Breast epithelium (tissue), 4 donors: ENCODE data around the gene SYTL3. TPM values are rescaled to one million over a fixed set of nuclear protein-coding genes. Genes with fewer than 3 reads are reported as not detected.

Source experiments
- DNase-seq, 2 donors: peaks; one replicate each; pipeline ENCODE4 v3.0.0-alpha.2; 2019; ENCODE audit warnings: low spot score in 2 of 2
- H3K27ac ChIP-seq, 2 donors: fragments of 200-600 bp; sonication (generic) in 1 of 2; one replicate each; pipeline ENCODE4 v1.5.1; 2016 to 2019; ENCODE audit warnings: mild to moderate bottlenecking in 1 of 2
- H3K27me3 ChIP-seq, 2 donors: fragments of 200-600 bp; sonication (generic) in 1 of 2; one replicate each; pipeline versions ENCODE4 v1.5.1 to v1.6.0; 2017 to 2019; ENCODE audit warnings: control low read depth in 1 of 2, mild to moderate bottlenecking in 1 of 2
- H3K36me3 ChIP-seq: fragments of 200-600 bp; one replicate; pipeline ENCODE4 v1.5.1; 2019
- H3K4me1 ChIP-seq, 2 donors: fragments of 200-600 bp; sonication (generic); one replicate each; pipeline ENCODE4 v1.5.1; 2016 to 2019; ENCODE audit warnings: control low read depth in 1 of 2
- H3K4me3 ChIP-seq, 3 donors: fragments of 200-600 bp; sonication (generic); 1 replicate in 2 of 3; 2 replicates in 1 of 3; pipeline ENCODE4 v1.5.1; 2016 to 2019; ENCODE audit warnings: mild to moderate bottlenecking in 3 of 3, moderate library complexity in 2 of 3
- H3K9me3 ChIP-seq, 2 donors: fragments of 200-600 bp; sonication (generic) in 1 of 2; one replicate each; pipeline ENCODE4 v1.5.1; 2016 to 2019; ENCODE audit warnings: control low read depth in 1 of 2
- CTCF ChIP-seq, 3 donors: fragments of 450-650 bp; IDR thresholded peaks; one replicate each; pipeline ENCODE4 v1.5.1; 2016 to 2017; ENCODE audit warnings: antibody characterized with exemption in 3 of 3, mild to moderate bottlenecking in 3 of 3, moderate library complexity in 3 of 3
- POLR2A ChIP-seq: fragments of 450-650 bp; IDR thresholded peaks from one replicate; pipeline ENCODE4 v1.6.1; 2016; ENCODE audit warnings: antibody characterized with exemption, mild to moderate bottlenecking, moderate library complexity
- POLR2AphosphoS5 ChIP-seq, 3 donors: sonication (generic); formaldehyde crosslinking; IDR thresholded peaks; one replicate each; pipeline ENCODE4 v1.6.1; 2017; ENCODE audit warnings: antibody characterized with exemption in 3 of 3
- intact Hi-C: fragments of 100-400 bp; cut with DNase I; formaldehyde crosslinking; loops from one replicate; pipeline ENCODE4 v1.15.1; 2023; ENCODE audit warnings: low total_unique reads
- total RNA-seq, 3 donors: library from RNA; depleted of rRNA; stranded (reverse); fragments of >200 nt; gene quantifications; one replicate each; pipeline ENCODE4 v1.1.0, GENCODE V29; 2016

SYTL3 gene
- total RNA-seq, 3 donors from 2014 or later, result 5.2 to 8.0 (median 7.5) TPM

- TF ChIP-seq POLR2A (no peak), CTCF (IDR thresholded peaks at IDR 0.05) (no peak), POLR2AphosphoS5 (IDR thresholded peaks at IDR 0.05) (no peak)
- Histone ChIP-seq H3K36me3 (no peaks in the 10 kb centered on the region), H3K4me1 (no peaks in the 10 kb centered on the region), H3K4me3 (no peak overlapping the region), H3K27ac (no peak overlapping the region), H3K27me3 (no peaks in the 10 kb centered on the region), H3K9me3 (no peaks in the 10 kb centered on the region)
- intact Hi-C loops, result no loop called here
- no peak for DNase-seq
Measured at GRCh38 chr6:158758941-158759479, 109.2 kb downstream of the SYTL3 start.

GRCh38 chr6:158759966-158760617 is 110.2 kb downstream of the SYTL3 start:
- intact Hi-C loops, result no loop called here
- no peaks in the 10 kb centered on the region for H3K36me3 ChIP-seq
- no peak overlapping the region for H3K4me3 ChIP-seq
- no peak overlapping the region for H3K27ac ChIP-seq
- H3K4me1 ChIP-seq, result no peaks in the 10 kb centered on the region
- DNase-seq, result no peak
- no peak for TF ChIP-seq CTCF (IDR thresholded peaks at IDR 0.05)
- no peak for TF ChIP-seq POLR2A
- TF ChIP-seq POLR2AphosphoS5 (IDR thresholded peaks at IDR 0.05), result no peak
- no peaks in the 10 kb centered on the region for H3K9me3 ChIP-seq
- no peaks in the 10 kb centered on the region for H3K27me3 ChIP-seq

GRCh38 chr6:158760618-158761250 is 110.9 kb downstream of the SYTL3 start:
- no peak overlapping the region for H3K4me3 ChIP-seq
- H3K36me3 ChIP-seq, result no peaks in the 10 kb centered on the region
- DNase-seq, result no peak

GRCh38 chr6:158761746-158762145 is 111.9 kb downstream of the SYTL3 start:
- DNase-seq, result no peak
- Histone ChIP-seq H3K27ac (no peak overlapping the region), H3K4me3 (no peak overlapping the region), H3K4me1 (no peaks in the 10 kb centered on the region), H3K36me3 (no peaks in the 10 kb centered on the region), H3K9me3 (no peaks in the 10 kb centered on the region), H3K27me3 (no peaks in the 10 kb centered on the region)
- intact Hi-C loops, result no loop called here
- TF ChIP-seq CTCF (IDR thresholded peaks at IDR 0.05) (no peak), POLR2AphosphoS5 (IDR thresholded peaks at IDR 0.05) (no peak), POLR2A (no peak)

More at GRCh38 chr6:158760618-158761250, 110.9 kb downstream of the SYTL3 start:
- Histone ChIP-seq H3K4me1 (no peaks in the 10 kb centered on the region), H3K9me3 (no peaks in the 10 kb centered on the region), H3K27me3 (no peaks in the 10 kb centered on the region), H3K27ac (no peak overlapping the region)
- intact Hi-C loops, result no loop called here
- TF ChIP-seq CTCF (IDR thresholded peaks at IDR 0.05) (no peak), POLR2AphosphoS5 (IDR thresholded peaks at IDR 0.05) (no peak), POLR2A (no peak)

- TF ChIP-seq POLR2A (no peak), POLR2AphosphoS5 (IDR thresholded peaks at IDR 0.05) (no peak)
- no peaks in the 10 kb centered on the region for H3K4me1 ChIP-seq
- no peak overlapping the region for H3K4me3 ChIP-seq
- H3K27ac ChIP-seq, result no peak overlapping the region
- intact Hi-C loops, result no loop called here
- DNase-seq, result no peak
- H3K27me3 ChIP-seq, result no peaks in the 10 kb centered on the region
- H3K9me3 ChIP-seq, result no peaks in the 10 kb centered on the region
- H3K36me3 ChIP-seq, result no peaks in the 10 kb centered on the region
Measured at GRCh38 chr6:158762787-158763433, 113.1 kb downstream of the SYTL3 start.
